AG10803 (cell line): Measurements from ENCODE around the gene TMEM39A.

Experiments used
- DNase-seq: peaks from one replicate; pipeline ENCODE4 v3.0.0; 2010; ENCODE audit warnings: low read depth
- H3K4me3 ChIP-seq: 2 replicates; pipeline ENCODE4 v1.5.1; 2011; ENCODE audit warnings: mild to moderate bottlenecking, low read length, control low read depth
- CTCF ChIP-seq: conservative IDR thresholded peaks from 2 replicates; pipeline ENCODE4 v1.5.1; 2011; ENCODE audit warnings: mild to moderate bottlenecking, low read length, control low read depth, inconsistent platforms

Gene TMEM39A

GRCh38 chr3:119500265-119500664, 36.9 kb upstream of the TMEM39A start:
- no peak overlapping the region for H3K4me3 ChIP-seq
- DNase-seq, result no peak
- no peak for TF ChIP-seq CTCF

GRCh38 chr3:119498186-119499011, 35.0 kb upstream of the TMEM39A start, which contains the start of gene TIMMDC1:
Gene TIMMDC1, plus strand, starts transcription at chr3:119498547. Its CDS starts 187 bp downstream, at chr3:119498734.
- TF ChIP-seq CTCF, result no peak
- DNase-seq, result peak; percentile 95

DNA sequence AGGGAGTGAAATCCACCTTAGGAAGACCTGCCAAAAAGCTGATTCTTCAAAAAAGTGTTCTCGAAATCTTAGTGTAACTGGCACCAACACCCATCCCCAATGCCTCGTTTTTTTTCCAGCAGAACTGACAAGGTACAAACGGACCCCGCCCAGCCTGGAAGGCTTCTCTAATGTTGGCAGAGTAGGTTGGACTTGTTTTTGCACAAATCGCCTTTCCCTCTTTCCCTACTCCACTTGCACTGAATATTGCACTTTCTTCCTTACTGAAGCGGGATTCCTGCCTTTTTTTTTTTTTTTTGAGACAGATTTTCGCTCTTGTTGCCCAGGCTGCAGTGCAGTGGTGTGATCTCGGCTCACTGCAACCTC, 34.4 kb upstream of the TMEM39A start:
- peak overlapping the region; percentile 78 for H3K4me3 ChIP-seq
- DNase-seq, result peak; percentile 25
- TF ChIP-seq CTCF, result no peak

More at GRCh38 chr3:119498186-119499011, 35.0 kb upstream of the TMEM39A start, which contains the start of gene TIMMDC1:
- H3K4me3 ChIP-seq, result peak within 1 kb of the TSS; percentile 78

DNA sequence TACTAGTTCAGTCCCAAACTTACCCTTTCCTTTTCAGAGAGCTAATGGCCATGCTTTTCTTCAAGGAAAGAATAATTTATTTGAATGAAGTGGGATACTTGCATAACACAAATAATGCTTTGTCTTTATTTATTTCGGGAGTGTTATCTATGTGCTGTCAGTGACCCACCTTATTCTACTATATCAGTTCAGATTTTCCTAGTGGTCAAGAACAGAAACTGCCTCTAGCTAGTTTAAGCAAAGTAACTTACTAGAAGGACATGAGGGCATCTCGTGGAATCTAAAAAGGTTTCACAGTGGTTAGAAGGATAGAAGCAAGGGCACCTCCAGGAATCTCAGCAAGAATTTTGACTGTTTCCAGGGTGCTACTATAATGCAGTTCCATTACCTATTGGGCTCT, 31.2 kb upstream of the TMEM39A start:
- DNase-seq, result no peak
- TF ChIP-seq CTCF, result peak; percentile 4; the same call in 1 of the 2 replicates
- no peak overlapping the region for H3K4me3 ChIP-seq

DNA sequence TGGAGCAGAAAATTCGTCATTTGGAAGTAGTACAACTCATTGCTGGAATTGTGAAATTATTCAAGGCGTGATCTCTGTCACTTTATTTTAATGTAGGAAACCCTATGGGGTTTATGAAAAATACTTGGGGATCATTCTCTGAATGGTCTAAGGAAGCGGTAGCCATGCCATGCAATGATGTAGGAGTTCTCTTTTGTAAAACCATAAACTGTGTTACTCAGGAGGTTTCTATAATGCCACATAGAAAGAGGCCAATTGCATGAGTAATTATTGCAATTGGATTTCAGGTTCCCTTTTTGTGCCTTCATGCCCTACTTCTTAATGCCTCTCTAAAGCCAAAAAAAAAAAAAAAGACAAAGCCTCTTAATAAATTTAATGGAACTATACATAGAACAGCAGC, 29.4 kb upstream of the TMEM39A start:
- no peak overlapping the region for H3K4me3 ChIP-seq
- DNase-seq, result no peak
- TF ChIP-seq CTCF, result no peak

DNA sequence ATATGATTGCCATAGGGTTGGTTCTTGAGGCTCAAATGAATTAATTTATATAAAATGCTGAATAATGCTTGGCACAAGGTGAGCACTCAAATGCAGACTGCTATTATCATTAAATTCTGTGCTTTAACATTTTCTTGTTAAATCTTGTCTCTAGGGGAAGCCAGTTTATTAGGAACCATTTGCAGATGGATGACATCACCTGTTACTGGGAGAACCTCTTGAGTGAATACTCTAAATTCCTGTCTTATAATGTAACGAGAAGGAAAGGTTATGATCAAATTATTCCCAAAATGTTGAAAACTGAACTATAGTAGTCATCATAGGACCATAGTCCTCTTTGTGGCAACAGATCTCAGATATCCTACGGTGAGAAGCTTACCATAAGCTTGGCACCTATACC, 28.7 kb upstream of the TMEM39A start:
- H3K4me3 ChIP-seq, result no peak overlapping the region
- no peak for TF ChIP-seq CTCF
- DNase-seq, result no peak

- no peak overlapping the region for H3K4me3 ChIP-seq
- no peak for DNase-seq
- TF ChIP-seq CTCF, result no peak
These were observed 26.7 kb upstream of the TMEM39A start for GRCh38 chr3:119490153-119490552.
